B cell (primary cell): Measurements from ENCODE around the gene CNGB1. TPM values are rescaled to one million over a fixed set of nuclear protein-coding genes. Genes with fewer than 3 reads are reported as not detected.

Experiments
- ATAC-seq: fragments of 200-7000 bp; cut with Tn5 transposase; one replicate; pipeline ENCODE4 v1.10.0; 2021; ENCODE audit warnings: low read depth, mild to moderate bottlenecking, moderate number of reproducible peaks, moderate library complexity
- CTCF ChIA-PET: fragments of 350-600 bp; sonication (Branson Sonifier 250); formaldehyde crosslinking; loops from one replicate; lab custom pipeline; 2021; ENCODE audit warnings: antibody characterized with exemption, inconsistent platforms; lab: Charles Lee
- POLR2A ChIA-PET: fragments of 350-600 bp; sonication (Branson Sonifier 250); formaldehyde crosslinking; loops from one replicate; lab custom pipeline; 2021; ENCODE audit warnings: antibody characterized with exemption; lab: Charles Lee
- DNase-seq: peaks from one replicate; pipeline ENCODE4 v3.0.0; 2013
- H2AFZ ChIP-seq: 2 replicates; pipeline ENCODE4 v1.6.1; 2012; ENCODE audit warnings: mild to moderate bottlenecking, low read depth, low read length; ENCODE audit not compliant: insufficient read depth, poor library complexity, severe bottlenecking
- H3K27ac ChIP-seq, 2 donors: 1 replicate in 1 of 2; 2 replicates in 1 of 2; pipeline ENCODE4 v1.5.1; 2012 to 2013; ENCODE audit warnings: low read length in 2 of 2, mild to moderate bottlenecking in 2 of 2, moderate library complexity in 1 of 2
- H3K27me3 ChIP-seq, 4 experiments: fragments of 200-600 bp in 1 of 4; sonication (generic) in 1 of 4; replicated peaks in 1 of 4; 1 replicate in 2 of 4; 2 replicates in 2 of 4; pipeline versions ENCODE4 v1.6.1 to v1.7.0; 2013 to 2016; ENCODE audit warnings: low read length in 3 of 4, mild to moderate bottlenecking in 2 of 4, mixed read lengths in 1 of 4, moderate library complexity in 1 of 4; ENCODE audit not compliant: insufficient read depth in 4 of 4, control insufficient read depth in 3 of 4; ENCODE audit errors: control extremely low read depth in 1 of 4
- H3K36me3 ChIP-seq, 2 experiments: replicated peaks in 1 of 2; 1 replicate in 1 of 2; 2 replicates in 1 of 2; pipeline versions ENCODE4 v1.6.1 to v1.7.1; 2013; ENCODE audit warnings: low read length in 1 of 2; ENCODE audit not compliant: insufficient read depth in 2 of 2, control insufficient read depth in 1 of 2; ENCODE audit errors: control extremely low read depth in 1 of 2, extremely low read depth in 1 of 2
- H3K4me1 ChIP-seq, 2 donors: fragments of 200-600 bp in 1 of 2; sonication (generic) in 1 of 2; 1 replicate in 1 of 2; 2 replicates in 1 of 2; pipeline versions ENCODE4 v1.5.1 to v1.6.1; 2013 to 2017; ENCODE audit warnings: low read length in 2 of 2; ENCODE audit not compliant: control insufficient read depth in 2 of 2, insufficient read depth in 2 of 2
- H3K4me2 ChIP-seq: replicated peaks from 2 replicates; pipeline ENCODE3; 2012; ENCODE audit warnings: mild to moderate bottlenecking, low read depth, low read length; ENCODE audit not compliant: poor library complexity, severe bottlenecking
- H3K4me3 ChIP-seq, 5 experiments: fragments of 200-600 bp in 1 of 5; sonication (generic) in 1 of 5; 1 replicate in 3 of 5; 2 replicates in 2 of 5; pipeline versions ENCODE4 v1.5.1 to v1.7.0; 2011 to 2016; ENCODE audit warnings: low read length in 4 of 5, mild to moderate bottlenecking in 4 of 5, low read depth in 2 of 5, control low read depth in 1 of 5, moderate library complexity in 1 of 5; ENCODE audit not compliant: insufficient read depth in 1 of 5; ENCODE audit errors: control extremely low read depth in 1 of 5, extremely low read depth in 1 of 5
- H3K79me2 ChIP-seq: fragments of 200-600 bp; sonication (generic); one replicate; pipeline ENCODE4 v1.6.0; 2016; ENCODE audit warnings: low read length; ENCODE audit not compliant: control insufficient read depth, insufficient read depth
- H3K9ac ChIP-seq: fragments of 200-600 bp; sonication (generic); 2 replicates; pipeline ENCODE4 v1.6.1; 2017; ENCODE audit warnings: mild to moderate bottlenecking, low read length, moderate library complexity
- H3K9me3 ChIP-seq, 3 donors: one replicate each; pipeline versions ENCODE4 v1.6.1 to v1.7.1; 2013; ENCODE audit warnings: low read length in 2 of 3; ENCODE audit not compliant: control insufficient read depth in 2 of 3, insufficient read depth in 1 of 3; ENCODE audit errors: control extremely low read depth in 1 of 3
- H4K20me1 ChIP-seq: 2 replicates; pipeline ENCODE4 v1.6.0; 2012; ENCODE audit warnings: mild to moderate bottlenecking, low read length; ENCODE audit not compliant: insufficient read depth, control insufficient read depth, poor library complexity, severe bottlenecking
- H3K27ac Mint-ChIP-seq: one replicate; pipeline ENCODE4 v1.8.0; 2021; ENCODE audit warnings: mixed read lengths
- H3K27me3 Mint-ChIP-seq: one replicate; pipeline ENCODE4 v1.8.0; 2021; ENCODE audit warnings: mixed read lengths
- H3K4me1 Mint-ChIP-seq: one replicate; pipeline ENCODE4 v1.8.0; 2021; ENCODE audit warnings: mixed read lengths
- H3K4me3 Mint-ChIP-seq: one replicate; pipeline ENCODE4 v1.8.0; 2021; ENCODE audit warnings: mixed read lengths
- H3K9me3 Mint-ChIP-seq: one replicate; pipeline ENCODE4 v1.8.0; 2022; ENCODE audit warnings: mixed read lengths; ENCODE audit not compliant: insufficient read depth
- CTCF ChIP-seq: fragments of 200-600 bp; IDR thresholded peaks from one replicate; pipeline ENCODE4 v1.8.0; 2022; ENCODE audit warnings: antibody characterized with exemption, mild to moderate bottlenecking
- EZH2 ChIP-seq: IDR thresholded peaks from 2 replicates; pipeline ENCODE4 v1.6.1; 2012; ENCODE audit warnings: borderline replicate concordance, low read depth, mild to moderate bottlenecking, moderate library complexity, low read length; ENCODE audit not compliant: insufficient read depth, poor library complexity, severe bottlenecking
- WGBS: methylation state at CpG from one replicate; pipeline ENCODE4 v1.1.5; 2013; ENCODE audit warnings: missing lambda C conversion rate; ENCODE audit not compliant: insufficient coverage; 5-methylcytosine and 5-hydroxymethylcytosine counted together
- intact Hi-C: fragments of 100-400 bp; cut with micrococcal nuclease; formaldehyde crosslinking; loops from one replicate; pipeline ENCODE4 v1.10.0; 2022
- polyA plus RNA-seq: library from polyadenylated mRNA; depleted of rRNA; stranded (reverse); fragments of >200 nt; gene quantifications from 2 replicates; pipeline ENCODE4 v1.2.3, GENCODE V29; 2012
- total RNA-seq, 2 donors: library from RNA; stranded (reverse); fragments of 120-200 nt in 1 of 2; gene quantifications; 1 replicate in 1 of 2; 2 replicates in 1 of 2; pipeline versions ENCODE4 v1.2.3 to v1.2.4, GENCODE V29; 2013 to 2022

The CNGB1 gene
- total and polyA plus RNA-seq, 2 donors (not counting 1 experiment from before 2014, with no cell fraction given) = not detected

- no peak overlapping the region for H2AFZ ChIP-seq
- Mint-ChIP-seq H3K9me3 (no peaks in the 10 kb centered on the region), H3K4me1 (no peaks in the 10 kb centered on the region), H3K4me3 (no peak overlapping the region), H3K27ac (no peak overlapping the region), H3K27me3 (peaks cover 25% of the 10 kb centered on the region)
- intact Hi-C loops = no loop called here
- peaks cover 0 to 6% (median 2%) of the 10 kb centered on the region in 4 experiments for H3K27me3 ChIP-seq
- H3K36me3 ChIP-seq = no peaks in the 10 kb centered on the region
- ChIA-PET POLR2A (no interaction called here), CTCF (no interaction called here)
- H3K4me3 ChIP-seq = no peak overlapping the region
- TF ChIP-seq EZH2 = no peak
- no peak for TF ChIP-seq CTCF
- H3K79me2 ChIP-seq = no peaks in the 10 kb centered on the region
- no peak overlapping the region for H3K4me2 ChIP-seq
- ATAC-seq (no peak), DNase-seq (no peak)
- H3K9me3 ChIP-seq = no peaks in the 10 kb centered on the region
- no peaks in the 10 kb centered on the region for H3K4me1 ChIP-seq
- 91% methylated on average over 11 of the region's 12 CpGs for WGBS
- H4K20me1 ChIP-seq = no peaks in the 10 kb centered on the region
- no peak overlapping the region for H3K27ac ChIP-seq
- H3K9ac ChIP-seq = no peak overlapping the region
These were observed 6.6 kb upstream of the CNGB1 start for GRCh38 chr16:57977418-57978069.

- Mint-ChIP-seq H3K27me3 (peaks cover 29% of the 10 kb centered on the region), H3K4me3 (no peak overlapping the region), H3K27ac (no peak overlapping the region), H3K4me1 (no peaks in the 10 kb centered on the region), H3K9me3 (no peaks in the 10 kb centered on the region)
- 92% methylated on average over 2 of the region's 2 CpGs for WGBS
- Histone ChIP-seq H3K79me2 (no peaks in the 10 kb centered on the region), H3K4me1 (no peaks in the 10 kb centered on the region), H3K27me3 (peaks cover 0 to 3% (median 0%) of the 10 kb centered on the region in 4 experiments), H3K36me3 (no peaks in the 10 kb centered on the region), H3K9ac (no peak overlapping the region), H4K20me1 (no peaks in the 10 kb centered on the region), H3K4me3 (no peak overlapping the region), H2AFZ (no peak overlapping the region), H3K4me2 (no peak overlapping the region), H3K27ac (no peak overlapping the region), H3K9me3 (no peaks in the 10 kb centered on the region)
- intact Hi-C loops = no loop called here
- ChIA-PET POLR2A (no interaction called here), CTCF (no interaction called here)
- TF ChIP-seq EZH2 = no peak
- TF ChIP-seq CTCF = no peak
- ATAC-seq (no peak), DNase-seq (no peak)
These were observed 5.4 kb upstream of the CNGB1 start for GRCh38 chr16:57976331-57976796.
